ENCODE measurements around the gene MARK1. TPM values are rescaled to one million over a fixed set of nuclear protein-coding genes. Genes with fewer than 3 reads are reported as not detected.

The MARK1 gene
- total RNA-seq, 2 experiments from 2014 or later, result not detected

GRCh38 chr1:220697326-220697725 lies 169.4 kb downstream of the MARK1 start:
- CTCF ChIA-PET (ENCODE audit: unreplicated experiment), result no interaction called here
- H3K4me1 ChIP-seq (ENCODE audit: insufficient read depth, low read length, poor library complexity, severe bottlenecking), result no peaks in the 10 kb centered on the region

GRCh38 chr1:220698607-220699016 lies 170.7 kb downstream of the MARK1 start:
- Histone ChIP-seq H3K36me3 (ENCODE audit: insufficient read depth, low read length) (no peaks in the 10 kb centered on the region), H3K4me1 (ENCODE audit: insufficient read depth, low read length, poor library complexity, severe bottlenecking) (no peaks in the 10 kb centered on the region), H3K9me3 (ENCODE audit: low read length) (no peaks in the 10 kb centered on the region), H2AFZ (ENCODE audit: low read length) (no peak overlapping the region), H3K27ac (ENCODE audit: low read depth, low read length, poor library complexity, severe bottlenecking) (no peak overlapping the region), H3K9me2 (ENCODE audit: insufficient read depth, low read length) (no peaks in the 10 kb centered on the region), H3K79me2 (ENCODE audit: insufficient read depth, low read depth, low read length) (no peaks in the 10 kb centered on the region), H3K4me2 (ENCODE audit: low read length) (no peak overlapping the region), H3K4me3 (ENCODE audit: low read depth, low read length, poor library complexity, severe bottlenecking) (no peak overlapping the region), H4K20me1 (ENCODE audit: insufficient read depth, low read length) (no peaks in the 10 kb centered on the region)
- POLR2A ChIA-PET, result no interaction called here
- no peak for DNase-seq (ENCODE audit: low spot score)
- no TSS peak for BruUV-seq (replicated peaks)
- intact Hi-C loops (cut with micrococcal nuclease; ENCODE audit: unreplicated experiment), result no loop called here
- CTCF ChIA-PET (ENCODE audit: unreplicated experiment), result no interaction called here
- TF ChIP-seq EZH2phosphoT487 (IDR thresholded peaks at IDR 0.05; ENCODE audit: borderline replicate concordance, low read depth, low read length) (no peak), CTCF (conservative IDR thresholded peaks at IDR 0.05; ENCODE audit: low read length) (no peak)

More at GRCh38 chr1:220697326-220697725, 169.4 kb downstream of the MARK1 start:
- no TSS peak for BruUV-seq (replicated peaks)
- no peaks in the 10 kb centered on the region for H3K9me2 ChIP-seq (ENCODE audit: insufficient read depth, low read length)
- no peak for DNase-seq (ENCODE audit: low spot score)
- POLR2A ChIA-PET, result no interaction called here
- H3K4me3 ChIP-seq (ENCODE audit: low read depth, low read length, poor library complexity, severe bottlenecking), result no peak overlapping the region
- no peak overlapping the region for H2AFZ ChIP-seq (ENCODE audit: low read length)
- no peaks in the 10 kb centered on the region for H3K9me3 ChIP-seq (ENCODE audit: low read length)
- no peaks in the 10 kb centered on the region for H4K20me1 ChIP-seq (ENCODE audit: insufficient read depth, low read length)
- TF ChIP-seq EZH2phosphoT487 (IDR thresholded peaks at IDR 0.05; ENCODE audit: borderline replicate concordance, low read depth, low read length) (no peak), CTCF (conservative IDR thresholded peaks at IDR 0.05; ENCODE audit: low read length) (no peak)
- no peaks in the 10 kb centered on the region for H3K79me2 ChIP-seq (ENCODE audit: insufficient read depth, low read depth, low read length)
- no peak overlapping the region for H3K4me2 ChIP-seq (ENCODE audit: low read length)
- intact Hi-C loops (cut with micrococcal nuclease; ENCODE audit: unreplicated experiment), result no loop called here
- no peak overlapping the region for H3K27ac ChIP-seq (ENCODE audit: low read depth, low read length, poor library complexity, severe bottlenecking)
- H3K36me3 ChIP-seq (ENCODE audit: insufficient read depth, low read length), result no peaks in the 10 kb centered on the region

GRCh38 chr1:220699044-220699443 lies 171.1 kb downstream of the MARK1 start:
- no peak overlapping the region for H3K27ac ChIP-seq (ENCODE audit: low read depth, low read length, poor library complexity, severe bottlenecking)
- H3K36me3 ChIP-seq (ENCODE audit: insufficient read depth, low read length), result no peaks in the 10 kb centered on the region
- intact Hi-C loops (cut with micrococcal nuclease; ENCODE audit: unreplicated experiment), result no loop called here
- H3K79me2 ChIP-seq (ENCODE audit: insufficient read depth, low read depth, low read length), result no peaks in the 10 kb centered on the region
- CTCF ChIA-PET (ENCODE audit: unreplicated experiment), result no interaction called here
- no peak overlapping the region for H3K4me3 ChIP-seq (ENCODE audit: low read depth, low read length, poor library complexity, severe bottlenecking)
- no peak overlapping the region for H2AFZ ChIP-seq (ENCODE audit: low read length)
- DNase-seq (ENCODE audit: low spot score), result no peak
- no peak overlapping the region for H3K4me2 ChIP-seq (ENCODE audit: low read length)
- H3K9me3 ChIP-seq (ENCODE audit: low read length), result no peaks in the 10 kb centered on the region
- no peaks in the 10 kb centered on the region for H4K20me1 ChIP-seq (ENCODE audit: insufficient read depth, low read length)
- no peaks in the 10 kb centered on the region for H3K9me2 ChIP-seq (ENCODE audit: insufficient read depth, low read length)
- TF ChIP-seq EZH2phosphoT487 (IDR thresholded peaks at IDR 0.05; ENCODE audit: borderline replicate concordance, low read depth, low read length), result no peak
- TF ChIP-seq CTCF (conservative IDR thresholded peaks at IDR 0.05; ENCODE audit: low read length), result no peak
- POLR2A ChIA-PET, result no interaction called here
- H3K4me1 ChIP-seq (ENCODE audit: insufficient read depth, low read length, poor library complexity, severe bottlenecking), result no peaks in the 10 kb centered on the region
- no TSS peak for BruUV-seq (replicated peaks)
